Subcutaneous adipose tissue (tissue), 4 donors: ENCODE results near the gene AGBL4. TPM values are rescaled to one million over a fixed set of nuclear protein-coding genes. Genes with fewer than 3 reads are reported as not detected.

Experiments used
- CTCF ChIP-seq: fragments of 450-650 bp; IDR thresholded peaks from one replicate; pipeline ENCODE4 v1.5.1; 2016; ENCODE audit warnings: low read depth, mild to moderate bottlenecking, control low read depth, antibody characterized with exemption, moderate library complexity
- total RNA-seq, 4 donors: library from RNA; depleted of rRNA; stranded (reverse); fragments of >200 nt; gene quantifications; one replicate each; pipeline ENCODE4 v1.1.0, GENCODE V29; 2016

Gene AGBL4
- total RNA-seq, 4 donors from 2014 or later: 0.16 to 3.6 (median 0.59) TPM

- no peak for TF ChIP-seq CTCF
These were observed 978.4 kb downstream of the AGBL4 start for GRCh38 chr1:49045371-49045770.

GRCh38 chr1:49036700-49037099 lies 987.1 kb downstream of the AGBL4 start:
- TF ChIP-seq CTCF: no peak

- no peak for TF ChIP-seq CTCF
These were observed 995.4 kb downstream of the AGBL4 start for GRCh38 chr1:49028396-49028795.

- TF ChIP-seq CTCF: no peak
These were observed 997.4 kb downstream of the AGBL4 start for GRCh38 chr1:49026230-49026811.

GRCh38 chr1:49016030-49016977 lies 1007.5 kb downstream of the AGBL4 start:
- TF ChIP-seq CTCF: no peak

- TF ChIP-seq CTCF: no peak
These were observed 1010.7 kb downstream of the AGBL4 start for GRCh38 chr1:49013079-49013478.

- no peak for TF ChIP-seq CTCF
These were observed 1024.4 kb downstream of the AGBL4 start for GRCh38 chr1:48999321-48999720.
